ENCODE results near the gene TMEM233.

DNA sequence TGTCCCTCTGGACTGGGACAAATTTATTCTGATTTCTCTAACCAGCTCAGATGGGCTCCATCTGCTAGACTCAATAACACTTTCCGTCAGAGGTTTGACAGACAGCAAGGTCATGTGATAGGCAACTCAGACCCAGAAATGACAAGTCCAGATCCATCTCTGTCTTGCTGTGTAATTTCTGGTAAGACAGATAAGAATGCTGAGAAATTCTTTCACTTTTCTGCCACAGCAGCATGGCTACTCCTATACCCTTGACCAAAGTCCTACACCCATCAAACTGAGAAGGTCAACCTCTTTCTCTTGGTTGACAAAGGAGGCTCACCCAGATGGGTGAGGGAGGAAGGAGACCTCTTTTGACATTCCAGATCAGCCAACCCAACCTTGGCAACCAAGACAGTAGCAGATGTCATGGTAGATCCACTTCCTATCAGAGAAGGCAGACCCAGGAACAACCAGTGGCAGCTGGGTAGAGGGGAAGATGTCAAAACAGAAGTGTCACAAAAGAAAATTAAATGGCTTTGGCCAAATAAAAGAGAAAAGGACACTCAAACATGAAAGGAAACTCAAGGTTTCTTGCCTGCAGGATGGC is 37.5 kb downstream of the TMEM233 start:
- TF ChIP-seq, protein P1, sequence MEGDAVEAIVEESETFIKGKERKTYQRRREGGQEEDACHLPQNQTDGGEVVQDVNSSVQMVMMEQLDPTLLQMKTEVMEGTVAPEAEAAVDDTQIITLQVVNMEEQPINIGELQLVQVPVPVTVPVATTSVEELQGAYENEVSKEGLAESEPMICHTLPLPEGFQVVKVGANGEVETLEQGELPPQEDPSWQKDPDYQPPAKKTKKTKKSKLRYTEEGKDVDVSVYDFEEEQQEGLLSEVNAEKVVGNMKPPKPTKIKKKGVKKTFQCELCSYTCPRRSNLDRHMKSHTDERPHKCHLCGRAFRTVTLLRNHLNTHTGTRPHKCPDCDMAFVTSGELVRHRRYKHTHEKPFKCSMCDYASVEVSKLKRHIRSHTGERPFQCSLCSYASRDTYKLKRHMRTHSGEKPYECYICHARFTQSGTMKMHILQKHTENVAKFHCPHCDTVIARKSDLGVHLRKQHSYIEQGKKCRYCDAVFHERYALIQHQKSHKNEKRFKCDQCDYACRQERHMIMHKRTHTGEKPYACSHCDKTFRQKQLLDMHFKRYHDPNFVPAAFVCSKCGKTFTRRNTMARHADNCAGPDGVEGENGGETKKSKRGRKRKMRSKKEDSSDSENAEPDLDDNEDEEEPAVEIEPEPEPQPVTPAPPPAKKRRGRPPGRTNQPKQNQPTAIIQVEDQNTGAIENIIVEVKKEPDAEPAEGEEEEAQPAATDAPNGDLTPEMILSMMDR (IDR thresholded peaks at IDR 0.05) = no peak
- no peak for TF ChIP-seq POLR2A (IDR thresholded peaks at IDR 0.05)

Measured in esophagus squamous epithelium (tissue), 4 donors.